Loucy (cell line): ENCODE data around the gene FKBP1B.

Experiments
- H2AFZ ChIP-seq: fragments of 200-600 bp; sonication (generic); 2 replicates; pipeline ENCODE4 v1.6.0; 2016; ENCODE audit warnings: antibody characterized with exemption, mild to moderate bottlenecking, low read length, moderate library complexity
- H3F3A ChIP-seq: fragments of 200-600 bp; 2 replicates; pipeline ENCODE4 v1.6.0; 2016; ENCODE audit warnings: antibody characterized with exemption, low read depth, mild to moderate bottlenecking
- H3K27me3 ChIP-seq: fragments of 200-600 bp; sonication (generic); 2 replicates; pipeline ENCODE4 v1.6.1; 2014; ENCODE audit warnings: low read length, mild to moderate bottlenecking; ENCODE audit not compliant: insufficient read depth, poor library complexity, severe bottlenecking
- H3K36me3 ChIP-seq: fragments of 200-600 bp; sonication (generic); 2 replicates; pipeline ENCODE4 v1.6.1; 2016; ENCODE audit warnings: low read length; ENCODE audit not compliant: insufficient read depth
- H3K4me1 ChIP-seq: fragments of 200-600 bp; sonication (generic); 2 replicates; pipeline ENCODE4 v1.5.1; 2014; ENCODE audit warnings: low read length, mild to moderate bottlenecking; ENCODE audit not compliant: insufficient read depth, poor library complexity, severe bottlenecking
- H3K4me2 ChIP-seq: fragments of 200-600 bp; sonication (generic); 2 replicates; pipeline ENCODE4 v1.6.0; 2014; ENCODE audit warnings: antibody characterized with exemption, low read length, low read depth, mild to moderate bottlenecking; ENCODE audit not compliant: poor library complexity, severe bottlenecking
- H3K4me3 ChIP-seq: fragments of 200-600 bp; sonication (generic); 2 replicates; pipeline ENCODE4 v1.5.1; 2014; ENCODE audit warnings: low read length, mild to moderate bottlenecking, mixed read lengths; ENCODE audit not compliant: poor library complexity, severe bottlenecking
- H3K79me2 ChIP-seq: fragments of 200-600 bp; sonication (generic); 2 replicates; pipeline ENCODE4 v1.6.1; 2014; ENCODE audit warnings: low read length; ENCODE audit not compliant: insufficient read depth
- H3K9ac ChIP-seq: fragments of 200-600 bp; sonication (generic); 2 replicates; pipeline ENCODE4 v1.6.0; 2014; ENCODE audit warnings: mild to moderate bottlenecking, low read depth, low read length, moderate library complexity; ENCODE audit not compliant: poor library complexity, severe bottlenecking
- H3K9me2 ChIP-seq: fragments of 200-600 bp; sonication (generic); replicated peaks from 2 replicates; pipeline ENCODE4 v1.6.1; 2016; ENCODE audit warnings: low read depth, low read length, mixed read lengths
- H3K9me3 ChIP-seq: fragments of 200-600 bp; sonication (generic); 2 replicates; pipeline ENCODE4 v1.6.1; 2014; ENCODE audit warnings: mild to moderate bottlenecking, antibody characterized with exemption, low read length, low read depth; ENCODE audit not compliant: insufficient read depth
- H4K20me1 ChIP-seq: fragments of 200-600 bp; sonication (generic); 2 replicates; pipeline ENCODE4 v1.6.0; 2014; ENCODE audit warnings: antibody characterized with exemption, low read length, mild to moderate bottlenecking; ENCODE audit not compliant: insufficient read depth, poor library complexity, severe bottlenecking
- EZH2phosphoT487 ChIP-seq: fragments of 200-600 bp; IDR thresholded peaks from 2 replicates; pipeline ENCODE4 v1.6.1; 2018; ENCODE audit warnings: antibody characterized with exemption, mild to moderate bottlenecking, moderate library complexity, borderline replicate concordance
- TF ChIP-seq, protein P1 (sequence below): fragments of 200-600 bp; sonication (generic); conservative IDR thresholded peaks from 2 replicates; pipeline ENCODE4 v1.5.1; 2014; ENCODE audit warnings: mild to moderate bottlenecking, antibody characterized with exemption, low read length

The FKBP1B gene

GRCh38 chr2:24020244-24020643, 29.3 kb upstream of the FKBP1B start:
- Histone ChIP-seq H3K9me3 (no peaks in the 10 kb centered on the region), H3K27me3 (no peaks in the 10 kb centered on the region), H4K20me1 (no peaks in the 10 kb centered on the region), H2AFZ (no peak overlapping the region), H3K36me3 (peaks cover 8% of the 10 kb centered on the region; the same call in 1 of the 2 replicates), H3K4me2 (no peak overlapping the region), H3K9ac (no peak overlapping the region), H3K4me3 (no peak overlapping the region), H3F3A (no peaks in the 10 kb centered on the region), H3K9me2 (no peaks in the 10 kb centered on the region), H3K79me2 (no peaks in the 10 kb centered on the region), H3K4me1 (no peaks in the 10 kb centered on the region)
- TF ChIP-seq, protein P1, sequence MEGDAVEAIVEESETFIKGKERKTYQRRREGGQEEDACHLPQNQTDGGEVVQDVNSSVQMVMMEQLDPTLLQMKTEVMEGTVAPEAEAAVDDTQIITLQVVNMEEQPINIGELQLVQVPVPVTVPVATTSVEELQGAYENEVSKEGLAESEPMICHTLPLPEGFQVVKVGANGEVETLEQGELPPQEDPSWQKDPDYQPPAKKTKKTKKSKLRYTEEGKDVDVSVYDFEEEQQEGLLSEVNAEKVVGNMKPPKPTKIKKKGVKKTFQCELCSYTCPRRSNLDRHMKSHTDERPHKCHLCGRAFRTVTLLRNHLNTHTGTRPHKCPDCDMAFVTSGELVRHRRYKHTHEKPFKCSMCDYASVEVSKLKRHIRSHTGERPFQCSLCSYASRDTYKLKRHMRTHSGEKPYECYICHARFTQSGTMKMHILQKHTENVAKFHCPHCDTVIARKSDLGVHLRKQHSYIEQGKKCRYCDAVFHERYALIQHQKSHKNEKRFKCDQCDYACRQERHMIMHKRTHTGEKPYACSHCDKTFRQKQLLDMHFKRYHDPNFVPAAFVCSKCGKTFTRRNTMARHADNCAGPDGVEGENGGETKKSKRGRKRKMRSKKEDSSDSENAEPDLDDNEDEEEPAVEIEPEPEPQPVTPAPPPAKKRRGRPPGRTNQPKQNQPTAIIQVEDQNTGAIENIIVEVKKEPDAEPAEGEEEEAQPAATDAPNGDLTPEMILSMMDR: no peak
- no peak for TF ChIP-seq EZH2phosphoT487

- no peak overlapping the region for H3K4me2 ChIP-seq
- no peaks in the 10 kb centered on the region for H4K20me1 ChIP-seq
- H2AFZ ChIP-seq: no peak overlapping the region
- H3K4me1 ChIP-seq: no peaks in the 10 kb centered on the region
- H3K9me3 ChIP-seq: no peaks in the 10 kb centered on the region
- H3K27me3 ChIP-seq: no peaks in the 10 kb centered on the region
- H3F3A ChIP-seq: no peaks in the 10 kb centered on the region
- H3K9ac ChIP-seq: no peak overlapping the region
- no peak overlapping the region for H3K4me3 ChIP-seq
- H3K79me2 ChIP-seq: no peaks in the 10 kb centered on the region
- H3K9me2 ChIP-seq: no peaks in the 10 kb centered on the region
- TF ChIP-seq, protein P1: peak; percentile 48
- no peak for TF ChIP-seq EZH2phosphoT487
- H3K36me3 ChIP-seq: peaks cover 8% of the 10 kb centered on the region; the same call in 1 of the 2 replicates
Observed at GRCh38 chr2:24021122-24021998, 28.2 kb upstream of the FKBP1B start.

GRCh38 chr2:24022324-24022974, 27.1 kb upstream of the FKBP1B start:
- Histone ChIP-seq H2AFZ (no peak overlapping the region), H3K4me1 (no peaks in the 10 kb centered on the region), H3K4me2 (no peak overlapping the region), H3F3A (no peaks in the 10 kb centered on the region), H3K9me2 (no peaks in the 10 kb centered on the region), H3K27me3 (no peaks in the 10 kb centered on the region), H3K9me3 (no peaks in the 10 kb centered on the region), H3K4me3 (no peak overlapping the region), H3K36me3 (peaks cover 13% of the 10 kb centered on the region; the same call in 1 of the 2 replicates), H3K79me2 (no peaks in the 10 kb centered on the region), H4K20me1 (no peaks in the 10 kb centered on the region), H3K9ac (no peak overlapping the region)
- TF ChIP-seq, protein P1: no peak
- TF ChIP-seq EZH2phosphoT487: no peak
